ENCODE results near the gene CHCT1. TPM values are rescaled to one million over a fixed set of nuclear protein-coding genes. Genes with fewer than 3 reads are reported as not detected.
"Not testable (repeated sequence)": the region's sequence is repeated elsewhere in the genome, so short reads cannot be mapped to it uniquely, and the experiment has no call there.

Gene CHCT1
- polyA plus RNA-seq, 1 of the 3 experiments (the other 2 are of a cell fraction) = not detected

DNA sequence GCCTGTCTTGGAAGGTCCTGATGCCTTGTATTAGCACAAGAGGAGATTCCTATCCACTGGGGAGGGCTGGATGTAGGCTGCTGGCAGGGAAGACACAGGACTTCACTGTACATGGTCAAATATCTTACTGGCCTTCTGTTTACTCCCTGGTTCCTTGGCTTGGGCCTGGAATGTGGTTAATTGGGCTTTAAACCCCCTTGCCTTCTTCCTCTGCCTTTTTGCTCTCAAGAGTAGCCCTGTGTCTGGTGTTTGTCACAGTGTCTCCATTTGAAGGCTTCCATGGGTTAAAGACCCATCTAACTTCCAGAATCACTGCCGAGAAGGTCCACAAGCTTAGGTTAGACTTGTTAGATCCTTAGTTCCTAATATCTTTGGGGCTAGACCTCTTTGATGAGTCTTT lies 7.1 kb upstream of the CHCT1 start:
- 100% methylated on average over 1 of the region's 1 CpG for WGBS (ENCODE audit: low lambda C conversion rate)
- CTCF ChIA-PET = interaction anchor here (1.1 to 1.7 kb wide), 3 partner anchors 17 to 224 kb away, joined by 3 to 4 read pairs (median 4); no protein-coding TSS in a partner anchor
- Histone ChIP-seq H3K27ac (ENCODE audit: low read depth in 2 of 2, low read length in 1 of 2) (no peak overlapping the region), H2AFZ (ENCODE audit: low read depth) (no peak overlapping the region), H3K4me1 (ENCODE audit: control insufficient read depth in 1 of 2, insufficient read depth in 2 of 2, low read depth in 1 of 2, low read length in 1 of 2) (no peaks in the 10 kb centered on the region), H3F3A (replicated peaks; ENCODE audit: insufficient read depth) (no peaks in the 10 kb centered on the region), H3K9ac (no peak overlapping the region), H3K4me2 (no peak overlapping the region), H3K27me3 (ENCODE audit: insufficient read depth) (no peaks in the 10 kb centered on the region), H3K36me3 (replicated peaks in 1 of 2; ENCODE audit: control insufficient read depth in 1 of 2, insufficient read depth in 2 of 2, low read length in 1 of 2) (no peaks in the 10 kb centered on the region), H4K20me1 (ENCODE audit: insufficient read depth) (no peaks in the 10 kb centered on the region), H3K9me2 (no peaks in the 10 kb centered on the region), H3K9me3 (no peaks in the 10 kb centered on the region), H3K79me2 (ENCODE audit: insufficient read depth) (no peaks in the 10 kb centered on the region), H3K4me3 (ENCODE audit: low read depth in 2 of 2, low read length in 1 of 2) (no peak overlapping the region)
- DNase-seq = no peak
- no peak for TF ChIP-seq EZH2phosphoT487 (IDR thresholded peaks at IDR 0.05; ENCODE audit: borderline replicate concordance, low read depth)
- TF ChIP-seq TAF1 (IDR thresholded peaks at IDR 0.05; ENCODE audit: borderline replicate concordance, low read depth, low read length) = no peak
- no peak for TF ChIP-seq YY1 (IDR thresholded peaks at IDR 0.05; ENCODE audit: low read depth)
- TF ChIP-seq, protein P1, sequence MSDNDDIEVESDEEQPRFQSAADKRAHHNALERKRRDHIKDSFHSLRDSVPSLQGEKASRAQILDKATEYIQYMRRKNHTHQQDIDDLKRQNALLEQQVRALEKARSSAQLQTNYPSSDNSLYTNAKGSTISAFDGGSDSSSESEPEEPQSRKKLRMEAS (IDR thresholded peaks at IDR 0.05; ENCODE audit: low read depth) = no peak
- TF ChIP-seq RFX5 (IDR thresholded peaks at IDR 0.05; ENCODE audit: low read length) = no peak
- no peak for TF ChIP-seq TCF12 (IDR thresholded peaks at IDR 0.05)
- TF ChIP-seq MXI1 (IDR thresholded peaks at IDR 0.05; ENCODE audit: low read depth, low read length) = no peak
- POLR2A ChIA-PET = no interaction called here

DNA sequence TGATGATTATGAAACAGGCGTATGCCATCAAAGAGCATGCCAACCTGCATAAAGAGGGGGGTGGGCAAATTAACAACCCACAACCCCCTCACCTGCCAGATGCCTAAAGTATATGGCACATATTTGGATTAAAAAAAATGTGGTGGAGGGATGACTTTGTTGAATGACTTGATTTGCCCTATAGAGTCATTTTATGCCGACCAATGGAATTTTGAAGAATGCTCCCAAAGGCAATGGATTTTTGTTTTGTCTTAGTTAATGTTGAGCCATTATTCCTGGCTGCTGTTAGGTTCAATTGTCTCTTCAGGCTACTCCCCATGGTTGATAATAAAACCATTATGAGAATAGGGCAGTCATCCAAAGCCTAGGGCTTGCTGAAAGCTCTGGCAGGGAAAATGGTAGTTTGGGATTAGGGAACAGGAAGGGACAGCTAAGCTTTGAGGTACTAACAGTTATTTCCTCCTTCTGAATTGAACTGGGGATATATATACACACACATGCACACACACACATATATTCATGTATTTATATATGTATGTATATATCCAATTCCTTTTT lies 5.8 kb upstream of the CHCT1 start:
- no peak overlapping the region for H2AFZ ChIP-seq (ENCODE audit: low read depth)
- no peak overlapping the region for H3K4me3 ChIP-seq (ENCODE audit: low read depth in 2 of 2, low read length in 1 of 2)
- H3K4me2 ChIP-seq = no peak overlapping the region
- H3K9me2 ChIP-seq = no peaks in the 10 kb centered on the region
- POLR2A ChIA-PET = no interaction called here
- no peak for DNase-seq
- 90% methylated on average over 2 of the region's 2 CpGs for WGBS (ENCODE audit: low lambda C conversion rate)
- H3K27ac ChIP-seq (ENCODE audit: low read depth in 2 of 2, low read length in 1 of 2) = no peak overlapping the region
- H4K20me1 ChIP-seq (ENCODE audit: insufficient read depth) = no peaks in the 10 kb centered on the region
- H3K27me3 ChIP-seq (ENCODE audit: insufficient read depth) = no peaks in the 10 kb centered on the region
- H3K9me3 ChIP-seq = no peaks in the 10 kb centered on the region
- H3F3A ChIP-seq (replicated peaks; ENCODE audit: insufficient read depth) = no peaks in the 10 kb centered on the region
- H3K4me1 ChIP-seq (ENCODE audit: control insufficient read depth in 1 of 2, insufficient read depth in 2 of 2, low read depth in 1 of 2, low read length in 1 of 2) = no peaks in the 10 kb centered on the region
- TF ChIP-seq SMC3 (IDR thresholded peaks at IDR 0.05; ENCODE audit: low read depth, low read length) (no peak), EP300 (IDR thresholded peaks at IDR 0.05; ENCODE audit: borderline replicate concordance in 1 of 2, low read depth in 1 of 2, low read length in 1 of 2) (no peak), ELF1 (IDR thresholded peaks at IDR 0.05) (no peak), TCF12 (IDR thresholded peaks at IDR 0.05) (no peak), EZH2phosphoT487 (IDR thresholded peaks at IDR 0.05; ENCODE audit: borderline replicate concordance, low read depth) (no peak), MEF2A (IDR thresholded peaks at IDR 0.05; ENCODE audit: borderline replicate concordance, low read depth) (no peak)
- TF ChIP-seq, protein P2, sequence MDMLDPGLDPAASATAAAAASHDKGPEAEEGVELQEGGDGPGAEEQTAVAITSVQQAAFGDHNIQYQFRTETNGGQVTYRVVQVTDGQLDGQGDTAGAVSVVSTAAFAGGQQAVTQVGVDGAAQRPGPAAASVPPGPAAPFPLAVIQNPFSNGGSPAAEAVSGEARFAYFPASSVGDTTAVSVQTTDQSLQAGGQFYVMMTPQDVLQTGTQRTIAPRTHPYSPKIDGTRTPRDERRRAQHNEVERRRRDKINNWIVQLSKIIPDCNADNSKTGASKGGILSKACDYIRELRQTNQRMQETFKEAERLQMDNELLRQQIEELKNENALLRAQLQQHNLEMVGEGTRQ (IDR thresholded peaks at IDR 0.05; ENCODE audit: borderline replicate concordance, low read depth, low read length) = no peak
- H3K9ac ChIP-seq = no peak overlapping the region
- CTCF ChIA-PET = interaction anchor here (1.1 kb wide), 1 partner anchor 15 kb away, joined by 3 read pairs; no protein-coding TSS in a partner anchor
- H3K36me3 ChIP-seq (replicated peaks in 1 of 2; ENCODE audit: control insufficient read depth in 1 of 2, insufficient read depth in 2 of 2, low read length in 1 of 2) = no peaks in the 10 kb centered on the region
- H3K79me2 ChIP-seq (ENCODE audit: insufficient read depth) = no peaks in the 10 kb centered on the region

DNA sequence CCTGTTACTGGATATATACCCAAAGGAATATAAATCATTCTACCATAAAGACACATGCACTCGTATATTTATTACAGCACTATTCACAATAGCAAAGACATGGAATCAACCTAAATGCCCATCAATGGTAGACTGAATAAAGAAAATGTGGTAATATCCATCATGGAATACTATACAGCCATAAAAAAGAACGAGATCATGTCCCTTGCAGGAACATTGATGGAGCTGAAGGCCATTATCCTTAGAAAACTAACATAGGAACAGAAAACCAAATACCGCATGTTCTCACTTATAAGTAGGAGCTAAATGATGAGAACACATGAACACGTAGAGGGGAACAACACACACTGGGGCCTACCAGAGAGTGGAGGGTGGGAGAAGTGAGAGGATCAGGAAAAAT lies 3.3 kb upstream of the CHCT1 start:
- H3K36me3 ChIP-seq (replicated peaks in 1 of 2; ENCODE audit: control insufficient read depth in 1 of 2, insufficient read depth in 2 of 2, low read length in 1 of 2); H4K20me1 ChIP-seq (ENCODE audit: insufficient read depth); H3K9me2 ChIP-seq; H3K9ac ChIP-seq; H3K9me3 ChIP-seq; POLR2A ChIA-PET; H2AFZ ChIP-seq (ENCODE audit: low read depth); H3K27ac ChIP-seq (ENCODE audit: low read depth in 2 of 2, low read length in 1 of 2); H3F3A ChIP-seq (replicated peaks; ENCODE audit: insufficient read depth); H3K4me2 ChIP-seq; H3K4me3 ChIP-seq (ENCODE audit: low read depth in 2 of 2, low read length in 1 of 2); H3K79me2 ChIP-seq (ENCODE audit: insufficient read depth); DNase-seq; H3K4me1 ChIP-seq (ENCODE audit: control insufficient read depth in 1 of 2, insufficient read depth in 2 of 2, low read depth in 1 of 2, low read length in 1 of 2); H3K27me3 ChIP-seq (ENCODE audit: insufficient read depth): not testable (repeated sequence)
- CTCF ChIA-PET = interaction anchor here (0.6 to 7.4 kb wide), 2 partner anchors 13 to 328 kb away, joined by 3 to 128 read pairs; no protein-coding TSS in a partner anchor
- WGBS (ENCODE audit: low lambda C conversion rate) = 87% methylated on average over 4 of the region's 4 CpGs

DNA sequence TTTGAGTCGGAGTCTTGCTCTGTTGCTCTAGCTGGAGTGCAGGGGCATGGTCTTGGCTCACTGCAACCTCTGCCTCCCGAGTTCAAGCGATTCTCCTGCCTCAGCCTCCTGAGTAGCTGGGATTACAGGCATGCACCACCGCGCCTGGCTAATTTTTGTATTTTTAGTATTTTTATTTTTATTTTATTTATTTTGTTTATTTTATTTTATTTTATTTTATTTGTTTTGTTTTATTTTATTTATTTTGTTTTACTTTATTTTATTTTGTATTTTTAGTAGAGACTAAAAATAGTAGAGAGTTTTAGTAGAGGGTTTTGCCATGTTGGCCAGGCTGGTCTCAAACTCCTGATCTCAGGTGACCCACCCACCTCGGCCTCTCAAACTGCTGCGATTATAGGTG lies 2.4 kb upstream of the CHCT1 start:
- H3K4me2 ChIP-seq; POLR2A ChIA-PET; H3K4me1 ChIP-seq (ENCODE audit: control insufficient read depth in 1 of 2, insufficient read depth in 2 of 2, low read depth in 1 of 2, low read length in 1 of 2); H3K36me3 ChIP-seq (replicated peaks in 1 of 2; ENCODE audit: control insufficient read depth in 1 of 2, insufficient read depth in 2 of 2, low read length in 1 of 2); H2AFZ ChIP-seq (ENCODE audit: low read depth); H3K9me3 ChIP-seq; H3K4me3 ChIP-seq (ENCODE audit: low read depth in 2 of 2, low read length in 1 of 2); H3K27ac ChIP-seq (ENCODE audit: low read depth in 2 of 2, low read length in 1 of 2); H3K9ac ChIP-seq; H3K27me3 ChIP-seq (ENCODE audit: insufficient read depth); DNase-seq; H3F3A ChIP-seq (replicated peaks; ENCODE audit: insufficient read depth); H3K9me2 ChIP-seq; H4K20me1 ChIP-seq (ENCODE audit: insufficient read depth); H3K79me2 ChIP-seq (ENCODE audit: insufficient read depth): not testable (repeated sequence)
- 91% methylated on average over 7 of the region's 7 CpGs for WGBS (ENCODE audit: low lambda C conversion rate)
- CTCF ChIA-PET = interaction anchor here (0.6 to 7.4 kb wide), 5 partner anchors 9 to 278 kb away, joined by 3 to 128 read pairs (median 9); no protein-coding TSS in a partner anchor
